GM10847 (cell line): ENCODE measurements around the gene C12orf54.

Experiments used
- POLR2A ChIP-seq: IDR thresholded peaks from 2 replicates; pipeline ENCODE4 v1.6.1; 2011; ENCODE audit not compliant: insufficient read length; ENCODE audit errors: extremely low read depth

Gene C12orf54

GRCh38 chr12:48510111-48510510 lies 27.8 kb downstream of the C12orf54 start:
- TF ChIP-seq POLR2A, result no peak

GRCh38 chr12:48512855-48513254 lies 30.6 kb downstream of the C12orf54 start:
- TF ChIP-seq POLR2A, result no peak

GRCh38 chr12:48514728-48515127 lies 32.4 kb downstream of the C12orf54 start:
- no peak for TF ChIP-seq POLR2A

- no peak for TF ChIP-seq POLR2A
These were observed 43.0 kb downstream of the C12orf54 start, which contains the start of gene OR8S1 for GRCh38 chr12:48525332-48525731. Gene OR8S1 (plus strand): TSS chr12:48525632. CDS start chr12:48525632, 0 bp downstream.

DNA sequence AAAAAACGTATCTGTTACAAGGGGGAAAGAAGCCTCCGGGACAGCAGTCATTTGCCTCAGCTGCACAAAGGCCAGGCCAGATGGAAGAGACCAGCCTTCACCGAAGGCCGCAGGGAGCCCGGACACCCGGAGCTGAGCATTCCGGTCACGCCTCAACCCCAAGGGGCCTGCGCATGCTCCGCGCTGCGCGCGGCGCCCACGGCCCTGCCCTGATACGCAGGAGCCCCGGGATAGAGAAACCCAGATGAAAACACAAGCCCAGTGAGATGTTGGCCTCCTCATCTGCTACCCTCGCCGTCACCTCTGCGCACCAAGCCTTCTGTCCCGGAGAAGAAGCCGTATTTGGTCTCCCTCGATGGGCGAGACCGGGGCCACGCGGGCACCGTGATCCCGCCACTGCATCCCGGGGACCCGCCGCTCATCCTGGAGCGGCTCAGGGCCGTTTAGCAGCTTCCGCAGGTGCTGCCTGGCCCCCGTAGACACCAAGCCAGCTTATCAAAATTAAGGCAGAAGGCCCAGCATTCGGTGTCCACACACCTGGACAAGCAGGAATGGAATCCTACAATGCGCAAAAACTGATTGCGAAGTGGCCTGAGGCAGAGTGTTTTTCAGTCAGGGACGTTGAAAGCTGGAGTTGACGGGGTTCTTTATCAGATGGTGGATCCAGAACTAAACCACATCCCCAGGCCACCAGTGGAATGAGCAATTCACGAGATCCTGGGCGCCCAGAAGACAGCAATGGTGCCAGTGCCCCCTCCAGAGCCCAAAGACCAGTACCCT lies 45.8 kb downstream of the C12orf54 start:
- TF ChIP-seq POLR2A, result no peak

DNA sequence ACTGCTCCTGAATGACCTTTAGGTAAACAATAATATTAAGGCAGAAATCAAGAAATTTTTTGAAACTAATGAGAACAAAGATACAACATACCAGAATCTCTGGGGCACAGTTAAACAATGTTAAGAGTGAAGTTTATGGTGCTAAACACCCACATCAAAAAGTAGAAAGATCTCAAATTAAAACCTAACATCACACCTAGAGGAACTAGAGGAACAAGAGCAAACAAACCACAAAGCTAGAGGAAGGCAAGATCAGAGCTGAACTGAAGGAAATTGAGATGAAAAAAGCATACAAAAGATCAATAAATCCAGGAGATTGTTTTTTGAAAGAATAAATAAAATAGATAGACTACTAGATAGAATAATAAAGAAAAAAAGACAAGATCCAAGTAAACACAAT lies 50.3 kb downstream of the C12orf54 start:
- no peak for TF ChIP-seq POLR2A

DNA sequence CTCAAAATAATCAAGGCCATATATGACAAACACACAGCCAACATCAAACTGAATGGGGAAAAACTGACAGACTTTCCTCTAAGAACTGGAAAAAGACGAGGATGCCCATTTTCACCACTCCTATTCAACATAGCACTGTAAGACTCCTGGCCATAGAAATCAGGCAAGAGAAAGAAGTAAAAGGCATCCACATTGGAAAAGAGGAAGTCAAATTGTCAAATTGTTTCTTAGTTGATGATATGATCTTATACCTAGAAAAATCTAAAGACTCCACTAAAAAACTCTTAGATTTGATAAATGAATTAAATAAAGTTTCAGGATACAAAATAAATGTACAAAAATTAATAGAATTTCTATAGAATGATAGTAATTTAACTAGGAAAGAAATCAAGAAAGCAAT lies 54.3 kb downstream of the C12orf54 start:
- TF ChIP-seq POLR2A, result no peak

DNA sequence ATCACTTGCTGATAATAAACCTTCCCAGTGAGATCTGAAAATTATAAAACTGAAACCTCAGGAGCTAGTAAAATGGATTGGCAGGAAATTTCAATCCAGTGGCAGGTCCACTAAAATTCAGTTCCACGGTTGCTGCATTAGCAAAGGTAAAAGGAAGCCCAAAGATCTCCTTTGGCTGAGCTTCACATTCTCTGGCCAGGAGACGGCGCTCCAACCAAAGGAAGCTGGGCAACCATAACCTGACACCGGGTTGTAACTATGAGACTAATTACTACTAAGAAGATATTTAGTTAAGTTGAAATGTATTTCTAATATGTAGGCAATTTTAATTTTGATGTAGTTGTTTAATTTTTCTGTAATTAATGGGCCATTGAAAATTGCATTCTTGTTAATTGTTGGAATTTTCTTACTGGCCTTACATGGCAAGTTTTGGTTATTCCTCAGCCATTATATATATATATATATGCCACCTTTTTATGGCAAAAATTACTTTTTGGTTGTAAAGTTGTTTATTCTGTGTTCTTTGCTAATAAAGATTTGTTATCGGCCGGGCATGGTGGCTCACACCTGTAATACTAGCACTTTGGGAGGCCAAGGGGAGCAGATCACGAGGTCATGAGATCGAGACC lies 60.1 kb downstream of the C12orf54 start:
- TF ChIP-seq POLR2A, result no peak

- TF ChIP-seq POLR2A, result no peak
These were observed 63.7 kb downstream of the C12orf54 start for GRCh38 chr12:48545833-48546469.
